DOHH2 (cell line): ENCODE measurements around the gene MEGF10.

ENCODE experiments used
- H3F3A ChIP-seq: fragments of 200-600 bp; sonication (generic), shearing (Covaris generic); 2 replicates; pipeline ENCODE4 v1.6.0; 2016; ENCODE audit warnings: antibody characterized with exemption, mild to moderate bottlenecking; ENCODE audit not compliant: control insufficient read depth, insufficient read depth
- H3K27ac ChIP-seq: fragments of 200-600 bp; sonication (generic); 2 replicates; pipeline ENCODE4 v1.5.1; 2014; ENCODE audit warnings: low read depth, mild to moderate bottlenecking, low read length, moderate library complexity
- H3K27me3 ChIP-seq: fragments of 200-600 bp; sonication (generic); 2 replicates; pipeline ENCODE4 v1.6.1; 2014; ENCODE audit warnings: mild to moderate bottlenecking, low read length, mixed read lengths; ENCODE audit not compliant: control insufficient read depth
- H3K36me3 ChIP-seq: fragments of 200-600 bp; sonication (generic); 2 replicates; pipeline ENCODE4 v1.6.1; 2014; ENCODE audit warnings: mild to moderate bottlenecking, low read length, moderate library complexity, mixed read lengths; ENCODE audit not compliant: control insufficient read depth
- H3K4me1 ChIP-seq: fragments of 200-600 bp; sonication (generic); 2 replicates; pipeline ENCODE4 v1.6.1; 2014; ENCODE audit warnings: mild to moderate bottlenecking, low read length, mixed read lengths; ENCODE audit not compliant: control insufficient read depth
- H3K4me2 ChIP-seq: fragments of 200-600 bp; sonication (generic); 2 replicates; pipeline ENCODE4 v1.6.0; 2014; ENCODE audit warnings: mild to moderate bottlenecking, low read length, moderate library complexity
- H3K4me3 ChIP-seq: fragments of 200-600 bp; sonication (generic); 2 replicates; pipeline ENCODE4 v1.5.1; 2014; ENCODE audit warnings: mild to moderate bottlenecking, low read length, mixed read lengths
- H3K79me2 ChIP-seq: fragments of 200-600 bp; sonication (generic); 2 replicates; pipeline ENCODE4 v1.6.1; 2014; ENCODE audit warnings: mild to moderate bottlenecking, low read length, mixed read lengths; ENCODE audit not compliant: control insufficient read depth
- H3K9me2 ChIP-seq: fragments of 200-600 bp; sonication (generic); replicated peaks from 2 replicates; pipeline ENCODE4 v1.6.1; 2014; ENCODE audit warnings: mild to moderate bottlenecking, low read length, mixed read lengths; ENCODE audit not compliant: control insufficient read depth
- H3K9me3 ChIP-seq: fragments of 200-600 bp; sonication (generic); 2 replicates; pipeline ENCODE4 v1.6.1; 2014; ENCODE audit warnings: antibody characterized with exemption, low read length, mixed read lengths; ENCODE audit not compliant: control insufficient read depth, insufficient read depth
- H4K20me1 ChIP-seq: fragments of 200-600 bp; sonication (generic); 2 replicates; pipeline ENCODE4 v1.6.0; 2014; ENCODE audit warnings: low read depth, mild to moderate bottlenecking, antibody characterized with exemption, low read length, moderate library complexity; ENCODE audit not compliant: control insufficient read depth, insufficient read depth
- CTCF ChIP-seq: fragments of 200-600 bp; sonication (generic); IDR thresholded peaks from one replicate; pipeline ENCODE4 v1.5.1; 2014; ENCODE audit warnings: antibody characterized with exemption, mild to moderate bottlenecking, low read depth, low read length; ENCODE audit not compliant: poor library complexity, severe bottlenecking
- EZH2phosphoT487 ChIP-seq: fragments of 200-600 bp; sonication (generic); IDR thresholded peaks from 2 replicates; pipeline ENCODE4 v1.6.1; 2017; ENCODE audit warnings: borderline replicate concordance, mild to moderate bottlenecking, antibody characterized with exemption, low read length, moderate library complexity, mixed read lengths

The MEGF10 gene

DNA sequence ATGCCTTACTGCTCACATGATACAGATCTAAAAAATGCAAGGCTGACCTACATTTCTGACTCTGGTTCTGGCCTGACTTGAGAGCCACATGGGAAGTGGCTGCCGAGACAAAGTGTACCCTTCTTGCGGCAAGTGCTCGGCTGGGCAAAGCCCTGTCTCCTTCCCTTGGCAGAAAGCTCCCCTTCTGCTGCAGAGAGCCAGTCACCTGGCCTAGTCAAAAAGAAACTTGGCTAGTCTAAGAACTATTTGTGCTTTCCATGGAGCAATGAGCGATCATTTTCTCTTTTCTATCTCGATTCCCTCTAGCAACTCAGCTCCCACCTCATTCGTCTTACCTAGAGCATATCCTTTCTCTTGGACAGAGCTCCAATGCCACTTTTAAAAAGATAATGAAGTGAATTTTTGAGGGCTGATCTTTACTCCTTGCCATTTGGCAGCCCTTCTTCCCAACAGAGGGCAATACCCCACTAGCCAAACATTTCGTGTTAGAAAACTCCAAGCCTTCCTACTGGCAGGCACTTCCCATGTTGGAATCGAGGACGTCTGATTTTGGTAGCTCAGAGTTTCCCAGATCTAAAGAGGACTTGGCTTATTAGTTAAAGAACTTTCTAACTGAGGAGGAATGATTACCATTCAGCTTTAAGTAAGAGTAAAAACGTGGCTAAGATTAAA lies 118.8 kb downstream of the MEGF10 start:
- H3K9me3 ChIP-seq, result no peaks in the 10 kb centered on the region
- no peak overlapping the region for H3K27ac ChIP-seq
- no peaks in the 10 kb centered on the region for H3K79me2 ChIP-seq
- no peaks in the 10 kb centered on the region for H3F3A ChIP-seq
- H3K9me2 ChIP-seq, result no peaks in the 10 kb centered on the region
- no peaks in the 10 kb centered on the region for H3K4me1 ChIP-seq
- H3K27me3 ChIP-seq, result 0 out of 2 replicates have a peak, but pooled peaks cover 2% of the 10 kb centered on the region
- H4K20me1 ChIP-seq, result no peaks in the 10 kb centered on the region
- TF ChIP-seq EZH2phosphoT487, result no peak
- no peak for TF ChIP-seq CTCF
- no peak overlapping the region for H3K4me3 ChIP-seq
- no peaks in the 10 kb centered on the region for H3K36me3 ChIP-seq
- H3K4me2 ChIP-seq, result no peak overlapping the region

DNA sequence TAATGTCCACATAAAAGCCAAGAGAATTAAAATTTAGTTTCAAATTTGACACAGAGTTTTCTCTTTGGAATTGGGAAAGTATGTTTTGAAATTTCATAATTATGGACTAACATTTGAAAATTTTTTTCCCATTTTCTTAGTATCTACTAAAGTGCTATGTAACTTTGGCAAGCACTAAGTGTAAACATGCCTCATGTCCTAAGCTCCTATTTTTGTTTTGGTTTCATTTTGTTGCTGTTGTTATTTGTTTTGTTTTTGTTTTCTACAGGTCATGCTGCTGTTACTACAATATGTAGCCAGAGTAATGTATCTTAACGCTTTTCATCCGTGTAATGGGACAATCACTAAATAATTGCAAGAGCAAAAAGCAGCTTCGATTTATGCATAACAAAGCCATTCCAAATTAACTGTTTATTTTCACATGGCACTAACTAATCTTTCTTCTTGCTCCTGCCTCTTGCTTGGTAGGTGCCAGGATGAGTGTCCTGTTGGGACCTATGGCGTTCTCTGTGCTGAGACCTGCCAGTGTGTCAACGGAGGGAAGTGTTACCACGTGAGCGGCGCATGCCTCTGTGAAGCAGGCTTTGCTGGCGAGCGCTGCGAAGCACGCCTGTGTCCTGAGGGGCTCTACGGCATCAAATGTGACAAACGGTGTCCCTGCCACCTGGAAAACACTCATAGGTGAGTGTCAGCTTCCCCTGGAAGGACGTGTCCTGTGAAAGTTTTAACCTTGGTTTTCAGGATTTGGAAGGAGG lies 119.5 kb downstream of the MEGF10 start:
- Histone ChIP-seq H3F3A (no peaks in the 10 kb centered on the region), H3K4me3 (no peak overlapping the region), H3K4me2 (no peak overlapping the region), H3K9me2 (no peaks in the 10 kb centered on the region), H3K27me3 (0 out of 2 replicates have a peak, but pooled peaks cover 2% of the 10 kb centered on the region), H3K36me3 (no peaks in the 10 kb centered on the region), H3K4me1 (no peaks in the 10 kb centered on the region), H3K9me3 (no peaks in the 10 kb centered on the region), H3K79me2 (no peaks in the 10 kb centered on the region), H3K27ac (no peak overlapping the region), H4K20me1 (no peaks in the 10 kb centered on the region)
- TF ChIP-seq EZH2phosphoT487, result no peak
- no peak for TF ChIP-seq CTCF

GRCh38 chr5:127410959-127411358 lies 120.4 kb downstream of the MEGF10 start:
- TF ChIP-seq CTCF, result no peak
- no peak for TF ChIP-seq EZH2phosphoT487
- Histone ChIP-seq H3F3A (no peaks in the 10 kb centered on the region), H3K27ac (no peak overlapping the region), H3K27me3 (0 out of 2 replicates have a peak, but pooled peaks cover 2% of the 10 kb centered on the region), H3K36me3 (no peaks in the 10 kb centered on the region), H3K4me3 (no peak overlapping the region), H3K79me2 (no peaks in the 10 kb centered on the region), H3K4me1 (no peaks in the 10 kb centered on the region), H3K9me2 (no peaks in the 10 kb centered on the region), H3K9me3 (no peaks in the 10 kb centered on the region), H4K20me1 (no peaks in the 10 kb centered on the region), H3K4me2 (no peak overlapping the region)
